ENCODE data around the gene NPHS2.

- TF ChIP-seq CTCF (IDR thresholded peaks at IDR 0.05), result no peak
- TF ChIP-seq POLR2A (IDR thresholded peaks at IDR 0.05), result no peak
- TF ChIP-seq POLR2AphosphoS5 (IDR thresholded peaks at IDR 0.05), result no peak
Measured at GRCh38 chr1:179587336-179587735, 11.6 kb upstream of the NPHS2 start.

Data from suprapubic skin (tissue), 4 donors.